HG03469 (cell line): ENCODE data around the gene LMO1.

Experiments used
- ATAC-seq: cut with Tn5 transposase; IDR thresholded peaks from one replicate; pipeline ENCODE4 v1.9.1; 2021; ENCODE audit warnings: mild to moderate bottlenecking, moderate library complexity, moderate number of reproducible peaks; ENCODE audit not compliant: unreplicated experiment

The LMO1 gene

DNA sequence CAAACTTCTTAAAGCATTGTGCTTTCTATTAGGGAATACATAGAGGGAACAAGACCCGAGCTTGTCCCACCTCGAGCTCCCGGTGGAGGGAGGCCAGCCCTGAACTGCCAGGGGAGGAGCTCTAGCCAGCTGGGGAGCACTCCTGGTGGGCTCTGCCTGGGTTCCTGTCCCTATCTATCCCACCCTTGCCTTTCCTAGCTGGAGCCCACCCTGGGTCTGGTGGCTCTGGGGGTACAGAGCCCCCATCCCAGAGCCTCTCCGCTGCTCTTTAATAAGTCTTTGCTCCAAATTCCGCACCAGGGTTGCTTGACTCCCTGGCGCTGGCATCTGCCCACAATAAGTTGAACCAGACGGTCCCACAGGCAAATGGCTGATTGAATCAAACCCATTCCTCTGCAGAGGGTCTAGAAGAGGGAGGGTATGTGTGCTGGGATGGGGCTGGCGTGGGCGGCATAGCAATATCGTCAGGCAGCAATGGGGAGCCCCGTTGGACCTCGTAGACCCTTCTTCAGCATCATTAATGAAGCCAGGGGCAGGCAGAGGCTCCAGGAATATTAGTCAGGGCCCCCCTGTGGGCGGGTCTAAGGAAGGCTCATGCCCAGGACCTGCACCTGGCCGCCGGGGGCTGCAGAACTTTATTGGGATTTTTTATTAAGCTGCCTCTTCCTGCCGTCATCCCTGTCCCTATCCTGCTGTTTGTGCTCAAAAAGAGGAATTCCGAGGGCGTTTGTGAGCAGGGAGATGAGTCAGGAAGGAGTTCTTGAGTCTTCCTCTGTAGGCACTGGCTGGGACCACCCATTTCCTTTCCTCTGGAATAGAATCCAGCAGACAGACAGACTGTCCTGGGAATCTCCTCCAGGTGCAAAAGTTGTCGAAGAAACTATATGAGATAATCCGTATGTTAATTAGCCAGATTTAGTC lies 56.3 kb downstream of the LMO1 start:
- ATAC-seq: no peak

DNA sequence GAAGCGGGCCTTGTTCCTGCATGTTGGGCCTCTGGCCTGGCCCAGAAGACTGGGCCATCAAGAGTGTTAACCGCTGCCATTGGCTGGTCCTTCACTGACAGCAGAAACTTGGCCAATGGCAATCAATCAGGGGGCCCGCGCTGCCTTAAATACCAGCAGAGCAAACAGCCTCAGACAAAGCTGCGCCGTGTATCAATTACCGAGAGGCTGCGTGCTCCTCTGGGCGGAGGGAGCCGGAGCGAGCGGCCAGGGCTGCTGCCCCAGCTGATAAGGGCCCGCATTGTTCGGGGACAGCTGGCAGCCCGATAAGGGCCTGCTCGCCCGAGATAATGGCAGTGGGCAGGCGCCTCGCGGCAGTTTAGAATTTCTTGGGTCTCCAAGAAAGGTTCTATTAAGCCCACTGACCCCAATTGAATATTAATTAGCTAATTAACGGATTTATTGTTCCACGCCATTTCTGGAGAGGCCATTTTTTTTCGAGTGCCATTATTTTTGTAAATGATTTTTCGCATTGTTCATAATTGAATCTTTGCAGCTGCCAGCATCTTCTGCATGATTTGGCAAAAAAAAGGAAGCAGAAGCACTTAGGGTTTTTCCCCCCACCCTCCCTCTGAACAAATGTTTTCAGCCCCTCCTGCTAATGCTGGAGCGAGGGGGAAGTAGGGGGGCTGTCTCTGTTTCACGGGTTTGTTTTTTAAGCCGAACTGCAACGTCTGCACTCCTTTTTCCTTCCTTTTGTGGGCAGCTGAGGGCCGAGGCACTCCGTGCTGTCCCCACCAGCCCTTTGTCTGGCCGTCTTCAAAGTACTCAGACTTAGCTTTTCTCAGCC lies 57.2 kb downstream of the LMO1 start:
- no peak for ATAC-seq

DNA sequence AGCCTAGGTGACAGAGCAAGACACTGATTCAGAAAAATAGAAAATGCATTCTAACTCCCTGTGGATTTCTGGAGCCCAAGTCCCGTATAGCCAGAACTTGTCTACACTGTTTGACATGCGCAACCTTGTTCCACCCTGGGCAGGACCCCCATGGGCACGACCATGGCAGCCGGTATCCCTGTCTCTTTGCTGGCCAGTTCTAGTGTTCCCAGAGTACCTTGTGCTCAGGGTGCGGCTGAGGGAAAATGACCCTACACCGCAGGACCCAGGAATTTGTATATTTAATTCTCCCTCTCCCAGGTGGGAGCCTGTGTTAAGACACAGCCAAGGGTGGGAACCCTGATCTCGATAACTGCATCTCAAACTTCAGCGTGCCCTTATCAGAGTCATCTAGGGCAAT lies 58.1 kb downstream of the LMO1 start:
- ATAC-seq: no peak

DNA sequence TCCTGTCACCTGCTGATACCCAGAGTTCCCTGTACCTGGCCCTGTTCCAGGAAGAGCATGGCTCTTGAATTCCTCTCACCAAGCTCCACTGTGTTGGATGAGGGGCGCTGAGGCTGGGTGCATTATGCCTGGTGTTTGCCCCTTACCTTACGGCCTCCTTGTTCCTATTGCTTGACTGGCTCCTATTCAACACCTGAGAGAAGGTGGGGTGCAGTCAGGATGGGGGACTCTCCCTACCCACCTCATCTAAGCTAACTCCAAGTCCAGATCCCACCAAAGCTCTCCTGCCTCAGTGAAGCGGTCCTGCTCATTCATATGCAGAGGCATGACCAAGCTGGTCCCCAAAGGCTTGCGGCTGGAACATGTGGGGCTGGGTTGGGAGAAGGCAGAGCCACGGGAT lies 59.1 kb downstream of the LMO1 start:
- ATAC-seq: no peak

DNA sequence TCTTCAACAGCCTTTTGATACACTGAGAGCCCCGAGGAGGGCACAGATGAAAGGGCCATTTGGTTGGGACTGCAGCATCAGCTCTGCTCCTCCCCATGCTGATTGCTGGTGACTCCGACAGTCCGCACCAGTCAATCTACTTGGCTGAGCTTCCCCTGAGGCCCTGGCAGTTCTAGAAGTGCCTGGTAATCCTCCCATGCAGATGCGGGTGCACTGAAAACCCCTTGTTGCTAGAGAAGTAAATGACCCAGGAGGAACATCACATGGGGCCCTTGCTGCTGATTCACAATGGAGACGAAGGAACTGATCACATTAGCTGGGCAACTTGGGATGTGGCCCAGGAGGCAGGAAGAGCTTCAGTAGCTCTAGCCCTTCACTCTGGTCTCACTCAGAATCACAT lies 59.7 kb downstream of the LMO1 start:
- no peak for ATAC-seq

DNA sequence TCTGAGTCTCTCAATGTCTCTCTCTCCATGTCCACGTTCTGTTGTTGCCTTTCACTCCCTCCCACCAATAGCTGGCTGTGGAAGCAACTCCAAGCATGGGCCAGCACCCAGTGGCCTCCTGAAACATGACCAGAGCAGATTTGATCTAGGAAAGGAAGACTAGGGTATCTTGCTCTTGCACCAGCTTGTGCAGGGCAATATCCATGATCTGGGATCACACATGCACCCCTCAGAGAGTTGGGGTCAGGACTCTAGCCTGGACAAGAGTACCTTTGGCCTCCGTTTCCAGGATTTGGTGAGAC lies 60.3 kb downstream of the LMO1 start:
- no peak for ATAC-seq

DNA sequence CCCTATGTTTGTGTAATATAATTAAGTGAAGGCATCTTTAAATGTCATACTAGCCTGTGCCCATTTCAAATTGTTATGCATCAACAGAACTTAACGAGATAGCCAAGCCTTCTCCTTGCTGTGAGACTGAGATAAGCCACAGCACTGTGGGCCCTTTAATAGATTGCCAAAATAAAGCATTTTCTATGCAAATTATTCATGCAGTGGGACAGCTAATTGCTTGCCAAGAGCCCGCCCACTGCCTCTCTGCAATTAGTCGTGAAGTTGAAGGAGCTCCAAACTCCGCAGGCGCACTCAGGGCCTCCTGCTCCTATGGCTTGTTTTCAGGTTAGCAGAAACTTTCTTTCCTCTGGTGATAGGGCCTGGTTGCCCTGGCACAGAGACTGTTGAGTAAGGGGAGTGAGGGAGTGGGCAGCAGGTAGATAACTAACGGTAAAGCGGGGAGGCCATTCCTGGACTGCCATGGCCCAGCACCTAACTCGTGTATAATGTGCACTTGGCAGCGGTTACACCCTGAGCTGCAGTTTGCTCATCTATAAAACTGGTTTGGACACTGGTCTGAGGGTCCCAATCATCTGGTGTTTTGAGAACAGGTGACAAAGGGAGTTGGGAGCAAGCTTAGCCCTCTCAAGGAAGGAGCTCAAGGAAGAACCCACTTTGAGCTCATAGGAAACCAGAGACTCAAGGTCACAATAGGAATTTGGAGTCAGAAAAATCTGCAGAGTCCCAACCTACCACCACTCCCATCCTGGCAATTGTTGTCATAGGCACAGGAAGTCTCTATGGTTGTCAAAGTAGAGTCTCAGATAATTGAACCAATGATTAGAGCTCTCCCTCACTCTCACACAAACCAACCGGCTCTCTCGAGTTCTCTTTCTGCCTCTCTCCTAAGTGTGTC lies 60.9 kb downstream of the LMO1 start:
- no peak for ATAC-seq

DNA sequence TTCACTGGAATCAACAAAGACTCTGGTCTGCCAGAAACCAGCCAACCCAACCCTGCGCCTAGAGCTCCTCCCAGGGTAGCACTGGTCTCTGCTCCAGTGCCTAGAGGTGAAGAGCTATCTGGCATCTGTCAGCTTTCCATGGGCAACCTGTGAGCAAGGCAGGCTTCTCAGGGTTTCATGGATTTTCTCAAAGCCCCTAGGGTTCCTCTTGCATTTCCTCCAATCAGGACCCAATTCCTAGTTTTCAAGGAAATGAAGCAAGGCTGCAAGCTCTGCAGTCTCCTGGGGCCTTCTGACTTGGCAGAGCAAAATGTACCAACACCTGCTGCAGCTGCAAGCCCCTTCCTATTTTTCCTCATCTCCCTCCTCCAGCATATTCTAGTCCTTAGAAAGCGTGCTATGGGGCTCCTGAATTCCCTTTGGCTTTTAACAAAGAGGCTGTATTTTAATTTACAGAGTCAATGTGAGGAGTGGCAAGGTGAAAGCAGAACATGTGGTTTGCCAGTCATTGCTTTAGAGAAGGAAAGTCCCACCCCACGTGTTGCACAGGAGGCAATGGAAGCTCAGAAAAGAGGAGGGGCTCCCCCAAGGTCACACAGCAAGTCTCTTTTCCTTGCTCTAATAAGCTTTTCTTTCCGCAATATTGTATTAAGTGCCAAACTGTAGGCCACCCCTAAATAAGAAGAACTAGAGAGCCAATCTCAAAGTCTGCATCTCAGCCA lies 61.9 kb downstream of the LMO1 start:
- peak; percentile 62 for ATAC-seq

DNA sequence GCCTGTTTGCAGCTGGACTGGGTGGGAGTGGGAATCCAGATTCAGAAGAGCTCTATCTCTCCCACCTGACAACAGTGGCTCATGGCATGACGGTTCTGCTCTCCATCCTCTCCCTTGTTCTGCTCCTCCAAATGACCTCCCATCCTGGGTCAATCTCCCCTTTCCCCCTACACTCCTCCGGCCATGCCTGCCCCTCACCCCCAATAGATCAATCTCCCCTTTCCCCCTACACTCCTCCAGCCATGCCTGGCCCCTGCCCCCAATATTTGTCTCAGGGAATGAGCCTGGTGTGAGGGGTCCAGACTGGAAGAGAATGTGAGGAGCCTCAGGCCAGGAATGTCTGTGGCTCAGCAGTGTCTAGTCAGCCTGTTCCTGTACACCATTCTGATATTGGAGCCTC lies 64.0 kb downstream of the LMO1 start:
- ATAC-seq: no peak

DNA sequence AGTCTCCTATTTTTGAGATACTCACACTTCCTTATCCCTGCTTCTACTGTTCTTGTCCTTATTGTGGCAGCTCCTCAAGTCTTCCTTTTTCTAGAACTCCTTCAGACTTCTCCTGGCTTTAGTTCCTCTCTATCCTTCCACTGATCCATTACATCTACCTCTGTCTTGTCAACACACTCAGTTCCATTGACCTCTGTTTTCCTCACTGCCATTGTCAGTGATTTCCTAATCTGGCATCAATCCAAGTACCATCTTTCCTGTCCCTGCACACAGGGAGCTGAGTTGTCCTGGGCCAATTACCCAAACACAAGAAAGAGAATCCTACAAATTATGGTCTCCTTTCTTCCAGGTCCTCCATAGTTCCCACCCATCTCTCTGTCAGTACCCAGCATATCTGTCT lies 66.9 kb downstream of the LMO1 start:
- ATAC-seq: no peak

DNA sequence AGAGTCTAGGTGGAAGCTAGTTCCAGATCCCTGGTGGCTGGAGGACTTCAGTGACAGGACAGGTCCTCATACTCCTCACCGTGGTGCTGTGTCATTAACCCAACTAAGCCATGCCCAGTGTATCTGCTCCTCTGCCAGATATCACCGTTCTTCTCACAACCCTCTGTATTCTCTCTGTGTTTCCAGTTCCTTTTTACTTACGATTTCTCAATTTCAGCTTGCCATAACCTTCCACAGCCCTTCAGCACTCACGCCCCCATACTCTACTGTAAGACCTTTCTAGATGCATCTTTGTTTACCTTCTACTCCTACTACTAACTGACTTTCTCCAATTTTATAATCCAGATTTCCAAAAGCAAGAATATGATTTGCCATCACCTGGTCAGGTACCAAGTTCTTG lies 68.7 kb downstream of the LMO1 start:
- no peak for ATAC-seq

DNA sequence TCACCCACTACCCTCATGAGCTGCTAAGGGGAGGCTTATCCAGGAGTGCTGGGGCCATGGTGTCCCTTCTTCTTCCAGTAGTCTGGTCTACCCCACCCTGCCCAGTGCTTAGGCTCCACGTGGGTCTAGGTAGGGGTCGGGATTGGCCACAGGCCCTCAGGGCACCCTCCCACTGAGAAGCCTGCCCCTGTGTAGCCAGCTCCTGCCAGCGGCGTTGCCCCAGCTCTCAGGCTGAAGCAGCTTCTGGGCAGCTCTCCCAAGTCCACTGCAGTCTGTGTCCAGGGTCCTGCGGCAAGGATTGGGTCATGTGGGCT lies 70.8 kb downstream of the LMO1 start:
- no peak for ATAC-seq

DNA sequence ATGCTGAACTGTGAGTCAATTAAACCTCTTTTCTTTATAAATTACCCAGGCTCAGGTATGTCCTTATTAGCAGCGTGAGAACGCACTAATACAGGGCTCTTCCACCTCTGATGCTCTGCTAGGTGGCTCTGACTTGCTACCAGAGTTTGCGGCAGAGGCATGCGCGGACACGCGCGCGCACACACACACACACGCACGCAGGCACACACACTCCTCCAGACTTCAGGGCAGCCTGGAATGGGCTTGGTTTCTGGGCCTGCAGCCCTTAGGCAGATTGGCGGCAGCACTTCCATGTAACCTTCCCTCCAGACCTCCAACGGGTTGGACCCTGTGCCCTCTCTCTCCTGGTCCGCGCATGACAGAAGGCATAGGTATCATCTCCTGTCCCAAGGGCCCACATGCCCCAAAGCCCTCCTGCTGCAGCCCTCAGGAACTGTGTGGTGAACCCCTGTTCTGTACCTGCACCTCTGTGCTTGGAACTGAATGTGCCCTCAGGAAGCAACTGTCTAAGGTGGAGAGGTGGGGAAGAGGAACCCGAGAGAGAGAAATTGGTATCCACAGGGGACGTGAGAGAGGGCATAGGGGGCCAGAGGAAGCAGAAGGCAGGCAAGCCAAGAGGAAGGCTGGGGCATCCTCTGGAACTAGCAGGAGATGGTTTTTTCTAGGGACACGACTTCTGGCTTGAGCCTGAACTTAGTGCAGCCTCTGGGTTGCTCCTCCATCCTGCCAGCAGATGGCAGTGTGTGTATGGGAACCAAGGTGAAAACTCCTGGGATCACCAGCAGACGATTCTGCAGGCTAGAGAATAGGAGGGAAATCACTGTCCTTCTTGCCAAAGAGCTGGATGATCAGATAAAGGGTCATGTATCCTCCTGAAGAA lies 71.4 kb downstream of the LMO1 start:
- ATAC-seq: no peak

DNA sequence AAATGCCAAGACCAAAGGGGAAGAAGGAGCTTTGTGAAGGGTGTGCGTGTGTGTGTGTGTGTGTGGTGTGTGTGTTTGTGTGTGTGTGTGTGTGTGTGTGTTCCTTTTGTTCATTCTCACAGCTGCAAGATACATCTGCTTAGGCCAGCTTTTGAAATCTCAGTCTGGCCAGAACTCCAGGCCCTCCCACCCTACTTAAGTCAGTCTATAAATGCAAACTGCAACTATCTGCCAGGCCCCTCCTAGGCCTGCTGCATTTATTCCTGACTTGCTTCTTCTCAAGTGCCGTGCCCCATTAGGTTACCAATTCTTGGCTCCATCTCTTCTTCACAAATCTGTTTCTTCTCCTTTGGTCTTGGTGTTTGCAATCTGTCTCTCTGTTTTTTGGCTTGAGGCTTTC lies 73.2 kb downstream of the LMO1 start:
- ATAC-seq: no peak

DNA sequence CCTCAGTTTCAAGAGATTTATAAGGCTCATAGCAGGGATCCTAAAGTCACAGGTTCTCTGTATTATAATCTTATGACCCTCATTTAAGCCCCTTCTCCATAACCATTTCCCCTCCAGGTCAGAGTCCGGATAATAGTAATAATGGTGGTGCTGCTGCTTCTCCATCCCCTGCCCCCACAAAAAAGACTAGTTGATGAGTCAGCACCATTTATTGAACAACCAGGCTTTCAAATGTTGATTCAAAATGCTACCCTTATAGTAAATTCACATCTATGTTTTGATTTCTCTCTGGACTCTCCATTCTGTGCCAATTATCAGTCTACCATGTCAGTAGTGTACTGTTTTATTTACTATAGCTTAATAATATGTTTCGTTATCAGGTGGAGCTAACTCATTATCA lies 77.2 kb downstream of the LMO1 start:
- no peak for ATAC-seq

DNA sequence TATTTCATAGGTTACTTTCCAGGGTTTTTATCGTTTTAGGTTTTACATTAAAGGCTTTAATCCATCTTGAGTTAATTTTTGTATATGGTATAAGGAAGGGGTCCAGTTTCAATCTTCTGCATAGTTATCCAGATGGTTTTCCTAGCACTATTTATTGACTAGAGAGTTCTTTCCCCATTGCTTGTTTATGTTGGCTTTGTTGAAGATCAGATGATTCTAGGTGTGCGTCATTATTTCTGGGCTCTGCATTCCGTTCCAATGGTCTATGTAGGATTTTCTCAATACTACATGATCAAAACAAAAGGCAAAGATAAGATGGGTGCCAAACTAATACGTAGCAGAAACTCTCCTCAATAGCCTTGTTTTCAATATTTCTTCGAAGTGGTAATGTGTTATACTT lies 80.6 kb downstream of the LMO1 start:
- ATAC-seq: no peak

DNA sequence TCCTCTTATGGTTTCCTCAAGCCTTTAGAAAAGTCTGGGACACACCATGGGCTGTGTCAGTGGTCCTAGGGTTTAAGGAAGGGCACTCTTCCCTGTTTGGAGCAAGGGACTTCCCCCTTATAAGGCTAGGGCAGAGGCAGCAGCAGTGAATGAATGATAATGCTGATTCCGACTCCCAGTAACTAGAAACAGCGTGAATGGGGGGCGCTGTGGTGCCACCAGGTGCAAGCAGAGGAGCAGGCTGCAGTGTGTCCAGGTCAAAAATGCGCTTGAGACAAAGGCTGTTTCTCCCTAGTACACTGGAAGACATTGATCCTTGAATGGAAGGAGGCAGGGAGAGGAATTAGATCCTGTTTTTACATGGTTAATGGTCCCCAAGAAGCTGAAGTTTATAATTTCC lies 83.2 kb downstream of the LMO1 start:
- no peak for ATAC-seq

DNA sequence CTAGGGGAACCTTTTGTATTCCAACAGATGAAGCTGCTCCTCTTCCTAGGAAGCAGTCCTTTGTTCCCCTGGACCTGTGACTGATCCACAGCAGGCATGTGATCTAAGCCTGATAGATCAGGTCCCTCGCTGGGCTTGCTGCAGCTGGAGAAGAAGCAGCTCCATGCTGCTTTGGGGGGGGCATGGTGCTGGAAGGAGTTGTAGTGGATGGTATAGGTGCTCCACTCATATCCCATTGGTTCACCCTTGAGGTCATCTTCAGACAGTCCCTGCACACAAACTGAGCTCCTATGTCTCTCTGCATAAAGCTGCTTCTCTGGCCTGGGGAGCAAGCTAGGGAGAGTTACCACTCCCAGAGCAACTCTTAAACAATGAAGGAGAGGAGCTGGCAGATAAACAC lies 85.4 kb downstream of the LMO1 start:
- ATAC-seq: no peak

DNA sequence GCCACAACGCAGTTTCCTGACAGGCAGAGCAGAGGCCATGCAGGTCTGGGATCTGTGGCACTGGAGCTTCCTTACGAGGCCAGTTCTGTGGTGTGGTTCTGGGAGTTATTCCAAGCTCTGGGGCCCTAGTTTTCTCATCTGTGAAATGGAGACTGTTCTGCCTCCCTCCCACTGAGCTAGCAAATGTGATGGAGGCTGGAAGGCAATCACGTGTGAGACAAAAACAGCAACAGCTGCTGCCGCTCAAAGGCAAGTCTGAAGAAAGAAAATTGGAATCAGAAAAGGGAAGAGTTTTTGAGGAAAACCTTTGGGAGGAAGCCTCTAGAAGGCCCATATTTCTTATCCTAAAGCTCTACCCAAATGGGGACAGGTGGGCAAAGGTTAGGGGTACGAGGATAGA lies 86.5 kb downstream of the LMO1 start:
- no peak for ATAC-seq
